Epithelial cell of esophagus (primary cell): Measurements from ENCODE around the gene BOLA3.
"Not testable (repeated sequence)": the region's sequence is repeated elsewhere in the genome, so short reads cannot be mapped to it uniquely, and the experiment has no call there.

Experiments
- DNase-seq: peaks from one replicate; pipeline ENCODE4 v3.0.0; 2010; ENCODE audit warnings: low read depth
- H3K4me3 ChIP-seq: 2 replicates; pipeline ENCODE4 v1.5.1; 2011; ENCODE audit warnings: mild to moderate bottlenecking, low read length, control low read depth
- TF ChIP-seq, protein P1 (sequence below): IDR thresholded peaks from 2 replicates; pipeline ENCODE4 v1.5.1; 2011; ENCODE audit warnings: low read depth, mild to moderate bottlenecking, low read length, control low read depth, inconsistent platforms; ENCODE audit not compliant: insufficient read depth; ENCODE audit errors: missing control alignments

BOLA3 gene

DNA sequence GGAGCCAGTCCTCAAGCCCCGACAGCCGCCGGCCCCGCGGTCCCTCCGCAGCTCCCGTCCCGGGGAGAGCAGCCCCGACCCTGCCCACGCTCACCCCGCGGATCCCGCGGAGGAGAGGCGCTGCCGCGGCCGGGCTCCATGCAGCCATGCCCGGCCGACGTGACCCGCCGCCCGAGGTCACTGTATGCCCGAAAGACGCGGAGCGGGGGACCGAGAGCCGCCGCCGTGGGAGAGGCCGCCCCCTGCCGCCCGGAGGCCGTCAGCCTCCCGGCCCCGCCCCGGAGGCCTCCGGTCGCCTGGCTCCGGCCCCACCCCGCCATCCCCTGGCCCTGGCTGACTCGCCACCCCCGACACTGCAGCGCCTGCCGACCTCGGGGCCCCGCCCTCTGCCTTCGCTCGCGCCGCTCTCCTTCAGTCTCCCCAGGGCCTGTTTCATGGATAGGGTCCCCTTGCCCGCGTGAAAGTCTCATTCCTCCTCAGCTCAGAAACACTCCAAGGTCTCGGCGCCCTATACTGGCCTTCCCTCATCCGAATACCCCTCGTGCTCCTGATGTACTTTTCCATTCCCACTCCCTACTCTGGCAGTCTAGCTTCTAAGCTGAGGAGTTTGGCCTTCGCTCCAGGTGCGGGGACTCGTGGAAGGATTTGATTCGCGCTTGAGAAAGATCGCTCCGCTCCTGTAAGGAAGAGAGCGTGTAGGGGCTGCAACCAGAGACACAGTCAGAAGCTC is at the start of gene BOLA3:
BOLA3 (minus strand) TSS at position 186 of the 730 bp plus-strand sequence; CDS start at position 148, 38 bp downstream.
- peak; percentile 78 for DNase-seq
- H3K4me3 ChIP-seq: peak within 1 kb of the TSS; percentile 52
- TF ChIP-seq, protein P1, sequence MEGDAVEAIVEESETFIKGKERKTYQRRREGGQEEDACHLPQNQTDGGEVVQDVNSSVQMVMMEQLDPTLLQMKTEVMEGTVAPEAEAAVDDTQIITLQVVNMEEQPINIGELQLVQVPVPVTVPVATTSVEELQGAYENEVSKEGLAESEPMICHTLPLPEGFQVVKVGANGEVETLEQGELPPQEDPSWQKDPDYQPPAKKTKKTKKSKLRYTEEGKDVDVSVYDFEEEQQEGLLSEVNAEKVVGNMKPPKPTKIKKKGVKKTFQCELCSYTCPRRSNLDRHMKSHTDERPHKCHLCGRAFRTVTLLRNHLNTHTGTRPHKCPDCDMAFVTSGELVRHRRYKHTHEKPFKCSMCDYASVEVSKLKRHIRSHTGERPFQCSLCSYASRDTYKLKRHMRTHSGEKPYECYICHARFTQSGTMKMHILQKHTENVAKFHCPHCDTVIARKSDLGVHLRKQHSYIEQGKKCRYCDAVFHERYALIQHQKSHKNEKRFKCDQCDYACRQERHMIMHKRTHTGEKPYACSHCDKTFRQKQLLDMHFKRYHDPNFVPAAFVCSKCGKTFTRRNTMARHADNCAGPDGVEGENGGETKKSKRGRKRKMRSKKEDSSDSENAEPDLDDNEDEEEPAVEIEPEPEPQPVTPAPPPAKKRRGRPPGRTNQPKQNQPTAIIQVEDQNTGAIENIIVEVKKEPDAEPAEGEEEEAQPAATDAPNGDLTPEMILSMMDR: peak; percentile 21

GRCh38 chr2:74197049-74197448 is 49.3 kb upstream of the BOLA3 start:
- DNase-seq: no peak
- no peak overlapping the region for H3K4me3 ChIP-seq
- TF ChIP-seq, protein P1: no peak

DNA sequence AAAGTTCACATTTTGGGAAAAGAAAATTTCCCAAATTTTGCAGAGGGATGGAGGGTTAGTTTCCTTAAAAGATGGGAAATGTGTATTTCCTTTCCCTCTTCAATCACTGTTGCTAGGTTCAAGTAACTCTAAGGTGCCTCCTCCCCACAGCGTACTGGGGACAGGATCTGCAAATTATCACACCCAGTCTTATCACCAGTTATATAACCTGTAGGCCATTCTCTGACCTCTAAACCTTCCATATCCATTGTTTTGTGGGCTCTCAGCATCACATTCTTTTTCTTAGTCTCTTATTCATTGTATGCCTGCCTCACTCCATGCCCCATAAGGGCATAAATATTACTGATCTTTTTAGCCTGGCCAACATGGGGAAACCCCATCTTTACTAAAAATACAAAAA is 47.1 kb upstream of the BOLA3 start:
- no peak overlapping the region for H3K4me3 ChIP-seq
- TF ChIP-seq, protein P1: no peak
- DNase-seq: no peak

DNA sequence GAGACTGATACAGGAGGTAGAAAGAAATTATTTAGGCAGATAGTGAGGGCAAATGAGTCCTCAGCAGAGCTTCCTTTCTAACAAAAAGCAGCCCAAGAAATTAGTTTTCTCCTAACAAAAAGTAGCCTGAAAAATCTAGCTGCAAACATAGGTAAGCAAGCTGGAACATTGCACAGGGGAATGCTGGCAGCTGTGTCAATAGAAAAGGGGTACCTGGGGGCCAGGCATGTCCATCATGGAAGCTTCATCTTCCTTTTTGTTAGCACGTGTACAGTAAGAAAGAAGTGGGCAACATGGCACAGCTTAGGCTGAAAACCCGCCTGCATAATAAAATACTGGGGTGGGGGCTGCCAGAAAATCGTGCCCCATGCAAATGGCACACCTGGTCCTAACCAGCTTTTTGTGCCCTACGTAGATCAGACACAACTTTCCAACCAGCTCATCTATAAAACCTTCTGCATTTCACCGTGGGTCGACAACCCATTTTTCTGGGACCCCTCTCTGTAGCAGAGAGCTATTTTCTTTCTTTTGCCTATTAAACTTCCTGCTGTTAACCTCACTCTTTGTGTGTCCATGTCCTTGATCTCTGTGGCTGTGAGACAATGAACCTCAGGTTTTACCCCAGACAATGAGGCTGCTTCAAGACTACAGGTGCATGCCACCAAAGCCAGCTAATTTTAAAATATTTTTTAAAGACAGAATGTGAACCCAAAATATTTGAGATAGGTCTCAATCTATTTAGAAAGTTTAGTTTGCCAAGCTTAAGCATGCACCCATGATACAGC is 44.1 kb upstream of the BOLA3 start:
- TF ChIP-seq, protein P1: no peak
- H3K4me3 ChIP-seq: no peak overlapping the region
- no peak for DNase-seq

DNA sequence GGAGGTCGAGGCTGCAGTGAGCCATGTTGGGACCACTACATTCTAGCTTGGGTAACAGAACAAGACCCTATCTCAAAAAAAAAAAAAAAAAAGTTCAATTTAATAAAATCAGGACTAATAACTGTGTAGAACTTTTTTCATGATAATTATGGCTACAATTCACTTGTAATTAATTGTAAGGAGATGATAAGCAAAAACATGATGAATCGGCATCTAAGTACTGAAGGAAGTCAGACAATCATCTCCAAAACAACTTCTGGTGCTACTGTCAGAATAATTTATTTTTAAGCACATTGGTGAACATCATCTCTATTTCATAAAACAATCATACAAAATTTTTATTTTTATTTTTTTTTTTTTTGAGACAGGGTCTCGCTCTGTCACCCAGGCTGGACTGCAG is 41.0 kb upstream of the BOLA3 start:
- TF ChIP-seq, protein P1: no peak
- no peak for DNase-seq
- no peak overlapping the region for H3K4me3 ChIP-seq

GRCh38 chr2:74188018-74188601 is 40.4 kb upstream of the BOLA3 start:
- TF ChIP-seq, protein P1: no peak
- H3K4me3 ChIP-seq: no peak overlapping the region
- peak; percentile 99 for DNase-seq

GRCh38 chr2:74186706-74187105 is 39.0 kb upstream of the BOLA3 start:
- H3K4me3 ChIP-seq, DNase-seq: not testable (repeated sequence)
